Neural progenitor cell (in vitro differentiated cells): ENCODE measurements around the gene DAP. TPM values are rescaled to one million over a fixed set of nuclear protein-coding genes. Genes with fewer than 3 reads are reported as not detected.

ENCODE experiments used
- DNase-seq: peaks from one replicate; pipeline ENCODE4 v3.0.0-alpha.2; 2016; ENCODE audit warnings: low spot score
- H2AFZ ChIP-seq: fragments of 200-600 bp; sonication (generic); replicated peaks from 2 replicates; pipeline ENCODE4 v1.6.1; 2016; ENCODE audit warnings: antibody characterized with exemption
- H3F3A ChIP-seq: fragments of 200-600 bp; sonication (generic); 2 replicates; pipeline ENCODE4 v1.6.1; 2016; ENCODE audit warnings: antibody characterized with exemption, low read depth
- H3K27ac ChIP-seq: fragments of 200-600 bp; sonication (generic); 2 replicates; pipeline ENCODE4 v1.5.1; 2016; ENCODE audit warnings: mild to moderate bottlenecking
- H3K27me3 ChIP-seq: fragments of 200-600 bp; sonication (generic); 2 replicates; pipeline ENCODE4 v1.6.1; 2016; ENCODE audit warnings: mild to moderate bottlenecking, moderate library complexity
- H3K36me3 ChIP-seq: fragments of 200-600 bp; sonication (generic); 2 replicates; pipeline ENCODE4 v1.5.1; 2016
- H3K4me1 ChIP-seq: fragments of 200-600 bp; sonication (generic); 2 replicates; pipeline ENCODE4 v1.6.1; 2016; ENCODE audit warnings: mixed run types
- H3K4me2 ChIP-seq: fragments of 200-600 bp; sonication (generic); 2 replicates; pipeline ENCODE4 v1.6.1; 2016
- H3K4me3 ChIP-seq: fragments of 200-600 bp; sonication (generic); 2 replicates; pipeline ENCODE4 v1.5.1; 2016
- H3K79me2 ChIP-seq: fragments of 200-600 bp; sonication (generic); 2 replicates; pipeline ENCODE4 v1.6.1; 2016; ENCODE audit warnings: low read depth
- H3K9ac ChIP-seq: fragments of 200-600 bp; sonication (generic); 2 replicates; pipeline ENCODE4 v1.6.1; 2016
- H3K9me3 ChIP-seq: fragments of 200-600 bp; sonication (generic); 2 replicates; pipeline ENCODE4 v1.5.1; 2016; ENCODE audit warnings: low read depth
- H4K20me1 ChIP-seq: fragments of 200-600 bp; sonication (generic); 2 replicates; pipeline ENCODE4 v1.6.1; 2016; ENCODE audit warnings: low read depth
- H3K27ac Mint-ChIP-seq: 3 replicates; pipeline ENCODE4 v1.8.0; 2021; ENCODE audit warnings: mixed read lengths
- H3K27me3 Mint-ChIP-seq: 2 replicates; pipeline ENCODE4 v1.8.0; 2022; ENCODE audit warnings: low read depth, mild to moderate bottlenecking, inconsistent platforms, moderate library complexity, mixed read lengths; ENCODE audit not compliant: insufficient read depth
- H3K36me3 Mint-ChIP-seq: 3 replicates; pipeline ENCODE4 v1.8.0; 2021; ENCODE audit warnings: mixed read lengths
- H3K4me1 Mint-ChIP-seq: 3 replicates; pipeline ENCODE4 v1.8.0; 2021; ENCODE audit warnings: mixed read lengths
- H3K4me3 Mint-ChIP-seq: 3 replicates; pipeline ENCODE4 v1.8.0; 2021; ENCODE audit warnings: mild to moderate bottlenecking, moderate library complexity, mixed read lengths
- H3K9me3 Mint-ChIP-seq: 3 replicates; pipeline ENCODE4 v1.8.0; 2020; ENCODE audit warnings: mixed read lengths
- EZH2 ChIP-seq: fragments of 200-600 bp; sonication (generic); IDR thresholded peaks from 2 replicates; pipeline ENCODE4 v1.6.1; 2017; ENCODE audit warnings: antibody characterized with exemption, mild to moderate bottlenecking, moderate library complexity
- EZH2phosphoT487 ChIP-seq: fragments of 200-600 bp; sonication (generic); IDR thresholded peaks from 2 replicates; pipeline ENCODE4 v1.6.1; 2017; ENCODE audit warnings: antibody characterized with exemption
- total RNA-seq: library from RNA; depleted of rRNA; stranded (reverse); fragments of >200 nt; gene quantifications from 2 replicates; pipeline ENCODE4 v1.2.3, GENCODE V29; 2015; ENCODE audit warnings: low replicate concordance
- TF ChIP-seq, protein P1 (sequence below): fragments of 200-600 bp; sonication (generic); IDR thresholded peaks from 2 replicates; pipeline ENCODE4 v1.5.1; 2017; ENCODE audit warnings: antibody characterized with exemption, mild to moderate bottlenecking

The DAP gene
- total RNA-seq, 1 donor from 2014 or later = 12.2 TPM

DNA sequence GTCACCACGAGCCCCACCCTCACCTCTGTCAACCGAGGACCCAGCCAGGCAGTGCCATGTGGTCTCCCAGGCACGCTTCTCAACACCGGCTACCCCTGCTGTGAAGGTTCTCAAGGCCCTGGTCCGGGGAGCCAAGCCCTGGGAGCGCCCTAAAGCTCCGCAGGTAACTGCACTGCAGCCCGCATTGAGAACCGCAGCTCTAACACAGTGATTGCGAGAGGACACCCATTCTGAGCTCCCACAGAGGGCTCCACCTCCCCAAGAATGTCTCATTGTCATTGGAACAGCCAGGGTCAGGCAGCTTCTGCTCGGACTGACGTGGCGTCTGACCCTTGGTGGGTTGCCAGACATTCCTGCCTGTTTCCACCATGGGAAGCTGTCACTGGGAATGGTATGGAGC, 108.9 kb downstream of the DAP start:
- Mint-ChIP-seq H3K9me3 (peaks cover 2% of the 10 kb centered on the region), H3K27me3 (peaks cover 7% of the 10 kb centered on the region), H3K4me3 (no peak overlapping the region), H3K27ac (no peak overlapping the region), H3K4me1 (peaks cover 23% of the 10 kb centered on the region), H3K36me3 (peaks cover 2% of the 10 kb centered on the region)
- no peak for TF ChIP-seq EZH2
- TF ChIP-seq, protein P1, sequence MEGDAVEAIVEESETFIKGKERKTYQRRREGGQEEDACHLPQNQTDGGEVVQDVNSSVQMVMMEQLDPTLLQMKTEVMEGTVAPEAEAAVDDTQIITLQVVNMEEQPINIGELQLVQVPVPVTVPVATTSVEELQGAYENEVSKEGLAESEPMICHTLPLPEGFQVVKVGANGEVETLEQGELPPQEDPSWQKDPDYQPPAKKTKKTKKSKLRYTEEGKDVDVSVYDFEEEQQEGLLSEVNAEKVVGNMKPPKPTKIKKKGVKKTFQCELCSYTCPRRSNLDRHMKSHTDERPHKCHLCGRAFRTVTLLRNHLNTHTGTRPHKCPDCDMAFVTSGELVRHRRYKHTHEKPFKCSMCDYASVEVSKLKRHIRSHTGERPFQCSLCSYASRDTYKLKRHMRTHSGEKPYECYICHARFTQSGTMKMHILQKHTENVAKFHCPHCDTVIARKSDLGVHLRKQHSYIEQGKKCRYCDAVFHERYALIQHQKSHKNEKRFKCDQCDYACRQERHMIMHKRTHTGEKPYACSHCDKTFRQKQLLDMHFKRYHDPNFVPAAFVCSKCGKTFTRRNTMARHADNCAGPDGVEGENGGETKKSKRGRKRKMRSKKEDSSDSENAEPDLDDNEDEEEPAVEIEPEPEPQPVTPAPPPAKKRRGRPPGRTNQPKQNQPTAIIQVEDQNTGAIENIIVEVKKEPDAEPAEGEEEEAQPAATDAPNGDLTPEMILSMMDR = no peak
- TF ChIP-seq EZH2phosphoT487 = no peak
- Histone ChIP-seq H3K4me3 (no peak overlapping the region), H3K9ac (no peak overlapping the region), H3K27ac (no peak overlapping the region), H3K4me1 (peaks cover 8% of the 10 kb centered on the region), H3K79me2 (no peaks in the 10 kb centered on the region), H3K4me2 (no peak overlapping the region), H3K9me3 (no peaks in the 10 kb centered on the region), H3F3A (no peaks in the 10 kb centered on the region), H3K27me3 (no peaks in the 10 kb centered on the region), H3K36me3 (no peaks in the 10 kb centered on the region), H4K20me1 (no peaks in the 10 kb centered on the region), H2AFZ (no peak overlapping the region)
- no peak for DNase-seq

DNA sequence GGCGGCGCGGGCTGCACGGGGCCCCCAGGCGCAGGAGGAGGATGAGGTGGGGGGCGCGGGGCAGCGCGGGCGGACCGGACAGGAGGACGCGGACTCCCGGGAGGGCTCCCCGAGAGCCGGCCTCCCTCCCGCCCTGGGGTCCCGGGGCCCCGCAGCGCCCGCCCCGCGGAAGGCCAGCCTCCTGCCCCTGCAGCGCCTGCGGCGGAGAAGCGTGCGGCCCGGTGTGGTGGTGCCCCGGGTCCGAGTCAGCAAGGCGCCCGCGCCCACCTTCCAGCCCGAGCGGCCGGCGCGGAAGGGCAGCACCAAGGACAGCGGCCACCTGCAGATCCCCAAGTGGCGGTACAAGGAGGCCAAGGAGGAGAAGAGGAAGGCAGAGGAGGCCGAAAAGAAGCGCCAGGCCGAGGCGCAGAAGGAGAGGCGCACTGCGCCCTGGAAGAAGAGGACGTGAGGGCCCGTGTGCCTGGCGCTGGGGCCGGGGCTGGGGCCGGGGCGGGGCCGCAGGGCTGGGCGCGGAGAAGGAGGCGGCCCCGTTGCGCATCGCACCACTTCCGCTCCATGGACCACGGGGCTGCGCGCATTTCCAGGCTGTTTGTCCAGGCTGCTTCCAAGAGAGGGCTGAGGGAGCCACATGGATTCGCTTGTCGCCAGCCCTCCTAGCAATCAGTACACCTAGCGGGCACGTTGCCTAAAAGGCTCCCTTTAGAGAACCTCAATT, 111.2 kb downstream of the DAP start:
- peaks cover 2% of the 10 kb centered on the region for H3K9me3 Mint-ChIP-seq
- no peaks in the 10 kb centered on the region for H4K20me1 ChIP-seq
- H3K36me3 Mint-ChIP-seq = peaks cover 2% of the 10 kb centered on the region
- H3F3A ChIP-seq = no peaks in the 10 kb centered on the region
- no peaks in the 10 kb centered on the region for H3K36me3 ChIP-seq
- H3K27ac Mint-ChIP-seq = no peak overlapping the region
- H3K4me1 Mint-ChIP-seq = peaks cover 4% of the 10 kb centered on the region
- no peaks in the 10 kb centered on the region for H3K27me3 ChIP-seq
- H3K4me1 ChIP-seq = no peaks in the 10 kb centered on the region
- H3K79me2 ChIP-seq = no peaks in the 10 kb centered on the region
- no peak overlapping the region for H3K4me3 ChIP-seq
- DNase-seq = no peak
- no peak overlapping the region for H2AFZ ChIP-seq
- H3K4me2 ChIP-seq = no peak overlapping the region
- no peak overlapping the region for H3K4me3 Mint-ChIP-seq
- TF ChIP-seq EZH2phosphoT487 (no peak), EZH2 (no peak)
- TF ChIP-seq, protein P1 = no peak
- H3K9ac ChIP-seq = no peak overlapping the region
- H3K9me3 ChIP-seq = no peaks in the 10 kb centered on the region
- H3K27ac ChIP-seq = no peak overlapping the region
- peaks cover 5% of the 10 kb centered on the region for H3K27me3 Mint-ChIP-seq

DNA sequence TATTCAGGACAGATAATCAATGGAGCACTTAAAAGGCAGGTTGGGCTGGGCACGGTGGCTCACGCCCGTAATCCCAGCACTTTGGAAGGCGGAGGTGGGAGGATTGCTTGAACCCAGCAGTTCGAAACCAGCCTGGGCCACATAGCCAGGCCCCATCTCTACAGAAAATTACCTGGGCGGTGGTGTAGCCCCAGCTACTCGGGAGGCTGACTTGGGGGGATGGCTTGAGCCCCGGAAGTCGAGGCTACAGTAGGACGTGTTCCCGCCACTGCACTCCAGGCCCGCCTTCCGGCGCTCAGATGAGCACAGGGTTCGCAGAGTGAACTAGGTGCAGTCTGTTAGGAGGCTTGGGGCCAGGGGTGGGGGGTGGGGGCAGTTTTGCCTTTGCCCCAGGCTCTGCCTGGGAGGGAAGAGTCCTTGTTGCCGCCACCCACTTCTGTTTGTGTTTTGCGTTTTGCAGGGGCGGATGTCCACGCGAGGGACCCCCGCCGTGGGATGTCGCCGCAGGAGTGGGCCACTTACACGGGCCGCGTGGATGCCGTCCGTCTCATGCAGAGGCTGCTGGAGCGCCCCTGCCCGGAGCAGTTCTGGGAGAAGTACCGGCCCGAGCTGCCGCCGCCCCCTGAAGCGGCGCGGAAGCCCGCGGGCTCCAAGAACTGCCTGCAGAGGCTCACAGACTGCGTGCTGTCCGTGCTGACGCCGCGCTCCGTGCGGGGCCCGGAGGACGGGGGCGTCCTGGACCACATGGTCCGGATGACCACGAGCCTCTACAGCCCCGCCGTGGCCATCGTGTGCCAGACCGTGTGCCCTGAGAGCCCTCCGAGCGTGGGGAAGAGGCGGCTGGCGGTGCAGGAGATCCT, 112.0 kb downstream of the DAP start:
- Mint-ChIP-seq H3K9me3 (peaks cover 2% of the 10 kb centered on the region), H3K27ac (no peak overlapping the region), H3K4me1 (no peaks in the 10 kb centered on the region), H3K4me3 (no peak overlapping the region), H3K36me3 (peaks cover 2% of the 10 kb centered on the region), H3K27me3 (peaks cover 5% of the 10 kb centered on the region)
- Histone ChIP-seq H3K9me3 (no peaks in the 10 kb centered on the region), H3K79me2 (no peaks in the 10 kb centered on the region), H3K9ac (no peak overlapping the region), H3K4me2 (no peak overlapping the region), H3K36me3 (no peaks in the 10 kb centered on the region), H4K20me1 (no peaks in the 10 kb centered on the region), H3F3A (no peaks in the 10 kb centered on the region), H3K4me1 (no peaks in the 10 kb centered on the region), H3K27ac (no peak overlapping the region), H2AFZ (no peak overlapping the region), H3K4me3 (no peak overlapping the region), H3K27me3 (no peaks in the 10 kb centered on the region)
- no peak for DNase-seq
- TF ChIP-seq EZH2 (no peak), EZH2phosphoT487 (no peak)
- TF ChIP-seq, protein P1 = no peak
